HEK293 (cell line): ENCODE measurements around the gene INSYN2B.

ENCODE experiments used
- ATF2 ChIP-seq: fragments of 450-650 bp; formaldehyde crosslinking; IDR thresholded peaks from 2 replicates; pipeline ENCODE4 v1.5.1; 2016; ENCODE audit warnings: missing biosample characterization, missing genetic modification characterization, low read depth
- SP2 ChIP-seq: fragments of 450-650 bp; formaldehyde crosslinking; IDR thresholded peaks from 2 replicates; pipeline ENCODE4 v1.5.1; 2016; ENCODE audit warnings: missing biosample characterization, missing genetic modification characterization
- TCF7L2 ChIP-seq: IDR thresholded peaks from 2 replicates; pipeline ENCODE4 v1.6.1; 2011; ENCODE audit warnings: low read depth, mild to moderate bottlenecking, inconsistent platforms, low read length, moderate library complexity, borderline replicate concordance
- YY1 ChIP-seq: fragments of 450-650 bp; formaldehyde crosslinking; IDR thresholded peaks from 2 replicates; pipeline ENCODE4 v1.5.1; 2018; ENCODE audit warnings: missing biosample characterization, missing genetic modification characterization
- ZNF114 ChIP-seq: fragments of 450-650 bp; formaldehyde crosslinking; IDR thresholded peaks from 2 replicates; pipeline ENCODE4 v1.5.0; 2017; ENCODE audit warnings: missing biosample characterization, missing genetic modification characterization
- ZNF121 ChIP-seq: fragments of 450-650 bp; formaldehyde crosslinking; IDR thresholded peaks from 2 replicates; pipeline ENCODE4 v1.5.1; 2016; ENCODE audit warnings: missing biosample characterization, missing genetic modification characterization
- ZNF274 ChIP-seq, 2 experiments: fragments of 200-500 bp in 1 of 2; fragments of 450-650 bp in 1 of 2; sonication (Bioruptor generic) in 1 of 2; formaldehyde crosslinking in 1 of 2; IDR thresholded peaks; 2 replicates each; pipeline versions ENCODE4 v1.5.1 to v1.6.1; 2014 to 2016; ENCODE audit warnings: borderline replicate concordance in 1 of 2, inconsistent platforms in 1 of 2, low read length in 1 of 2, missing biosample characterization in 1 of 2, missing genetic modification characterization in 1 of 2
- ZNF610 ChIP-seq: fragments of 450-650 bp; formaldehyde crosslinking; IDR thresholded peaks from 2 replicates; pipeline ENCODE4 v1.5.1; 2016; ENCODE audit warnings: missing biosample characterization, missing genetic modification characterization, borderline replicate concordance
- ZNF639 ChIP-seq: fragments of 450-650 bp; formaldehyde crosslinking; IDR thresholded peaks from 2 replicates; pipeline ENCODE4 v1.5.1; 2016; ENCODE audit warnings: missing biosample characterization, missing genetic modification characterization
- TF ChIP-seq, protein P1 (sequence below): fragments of 450-650 bp; formaldehyde crosslinking; IDR thresholded peaks from 2 replicates; pipeline ENCODE4 v1.5.1; 2016; ENCODE audit warnings: missing biosample characterization, missing genetic modification characterization
- TF ChIP-seq, protein P2 (sequence below): fragments of 450-650 bp; formaldehyde crosslinking; IDR thresholded peaks from 2 replicates; pipeline ENCODE4 v1.5.1; 2017; ENCODE audit warnings: missing biosample characterization, mild to moderate bottlenecking, missing genetic modification characterization, moderate library complexity
- TF ChIP-seq, protein P3 (sequence below): fragments of 450-650 bp; formaldehyde crosslinking; IDR thresholded peaks from 2 replicates; pipeline ENCODE4 v1.5.1; 2016; ENCODE audit warnings: missing biosample characterization, missing genetic modification characterization

- TF ChIP-seq, protein P1, sequence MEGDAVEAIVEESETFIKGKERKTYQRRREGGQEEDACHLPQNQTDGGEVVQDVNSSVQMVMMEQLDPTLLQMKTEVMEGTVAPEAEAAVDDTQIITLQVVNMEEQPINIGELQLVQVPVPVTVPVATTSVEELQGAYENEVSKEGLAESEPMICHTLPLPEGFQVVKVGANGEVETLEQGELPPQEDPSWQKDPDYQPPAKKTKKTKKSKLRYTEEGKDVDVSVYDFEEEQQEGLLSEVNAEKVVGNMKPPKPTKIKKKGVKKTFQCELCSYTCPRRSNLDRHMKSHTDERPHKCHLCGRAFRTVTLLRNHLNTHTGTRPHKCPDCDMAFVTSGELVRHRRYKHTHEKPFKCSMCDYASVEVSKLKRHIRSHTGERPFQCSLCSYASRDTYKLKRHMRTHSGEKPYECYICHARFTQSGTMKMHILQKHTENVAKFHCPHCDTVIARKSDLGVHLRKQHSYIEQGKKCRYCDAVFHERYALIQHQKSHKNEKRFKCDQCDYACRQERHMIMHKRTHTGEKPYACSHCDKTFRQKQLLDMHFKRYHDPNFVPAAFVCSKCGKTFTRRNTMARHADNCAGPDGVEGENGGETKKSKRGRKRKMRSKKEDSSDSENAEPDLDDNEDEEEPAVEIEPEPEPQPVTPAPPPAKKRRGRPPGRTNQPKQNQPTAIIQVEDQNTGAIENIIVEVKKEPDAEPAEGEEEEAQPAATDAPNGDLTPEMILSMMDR (tag by site-specific recombination) = no peak
- TF ChIP-seq ZNF114 (tag by site-specific recombination) (no peak), SP2 (no peak), TCF7L2 (no peak), YY1 (tag by site-specific recombination) (no peak), ZNF610 (tag by site-specific recombination) (no peak), ATF2 (tag by site-specific recombination) (no peak), ZNF639 (tag by site-specific recombination) (no peak), ZNF121 (no peak), ZNF274 (IDR thresholded peaks at IDR 0.05; ENCODE audit: low read length) (no peak), ZNF274 (tag by site-specific recombination; IDR thresholded peaks at IDR 0.05; ENCODE audit: borderline replicate concordance) (no peak)
- TF ChIP-seq, protein P2, sequence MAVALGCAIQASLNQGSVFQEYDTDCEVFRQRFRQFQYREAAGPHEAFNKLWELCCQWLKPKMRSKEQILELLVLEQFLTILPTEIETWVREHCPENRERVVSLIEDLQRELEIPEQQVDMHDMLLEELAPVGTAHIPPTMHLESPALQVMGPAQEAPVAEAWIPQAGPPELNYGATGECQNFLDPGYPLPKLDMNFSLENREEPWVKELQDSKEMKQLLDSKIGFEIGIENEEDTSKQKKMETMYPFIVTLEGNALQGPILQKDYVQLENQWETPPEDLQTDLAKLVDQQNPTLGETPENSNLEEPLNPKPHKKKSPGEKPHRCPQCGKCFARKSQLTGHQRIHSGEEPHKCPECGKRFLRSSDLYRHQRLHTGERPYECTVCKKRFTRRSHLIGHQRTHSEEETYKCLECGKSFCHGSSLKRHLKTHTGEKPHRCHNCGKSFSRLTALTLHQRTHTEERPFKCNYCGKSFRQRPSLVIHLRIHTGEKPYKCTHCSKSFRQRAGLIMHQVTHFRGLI (tag by site-specific recombination) = no peak
- TF ChIP-seq, protein P3, sequence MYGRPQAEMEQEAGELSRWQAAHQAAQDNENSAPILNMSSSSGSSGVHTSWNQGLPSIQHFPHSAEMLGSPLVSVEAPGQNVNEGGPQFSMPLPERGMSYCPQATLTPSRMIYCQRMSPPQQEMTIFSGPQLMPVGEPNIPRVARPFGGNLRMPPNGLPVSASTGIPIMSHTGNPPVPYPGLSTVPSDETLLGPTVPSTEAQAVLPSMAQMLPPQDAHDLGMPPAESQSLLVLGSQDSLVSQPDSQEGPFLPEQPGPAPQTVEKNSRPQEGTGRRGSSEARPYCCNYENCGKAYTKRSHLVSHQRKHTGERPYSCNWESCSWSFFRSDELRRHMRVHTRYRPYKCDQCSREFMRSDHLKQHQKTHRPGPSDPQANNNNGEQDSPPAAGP = no peak
These were observed 75.8 kb downstream of the INSYN2B start for GRCh38 chr5:169904508-169904907.
